Uterus (tissue), 2 donors: Measurements from ENCODE around the gene SCUBE1.

Experiments used
- CTCF ChIP-seq, 4 experiments: fragments of 200-600 bp in 2 of 4; fragments of 450-650 bp in 2 of 4; sonication (generic) in 2 of 4; IDR thresholded peaks; one replicate each; pipeline ENCODE4 v1.5.1; 2016 to 2019; ENCODE audit warnings: antibody characterized with exemption in 4 of 4, mild to moderate bottlenecking in 2 of 4, moderate library complexity in 1 of 4
- POLR2A ChIP-seq, 2 donors: fragments of 450-650 bp; IDR thresholded peaks; one replicate each; pipeline ENCODE4 v1.6.1; 2016; ENCODE audit warnings: antibody characterized with exemption in 2 of 2, mild to moderate bottlenecking in 1 of 2, moderate library complexity in 1 of 2

- no peak for TF ChIP-seq CTCF (IDR thresholded peaks at IDR 0.05)
- TF ChIP-seq POLR2A (IDR thresholded peaks at IDR 0.05), result no peak
Measured at GRCh38 chr22:43160497-43161126, 182.6 kb downstream of the SCUBE1 start.
